T-helper 17 cell (primary cell): Measurements from ENCODE around the gene COQ4. TPM values are rescaled to one million over a fixed set of nuclear protein-coding genes. Genes with fewer than 3 reads are reported as not detected.
"Not testable (repeated sequence)": the region's sequence is repeated elsewhere in the genome, so short reads cannot be mapped to it uniquely, and the experiment has no call there.

Experiments
- ATAC-seq: fragments of 150-1000 bp; cut with Tn5 transposase; 2 replicates; pipeline ENCODE4 v1.10.0; 2021; ENCODE audit warnings: mild to moderate bottlenecking, moderate library complexity
- DNase-seq, 3 donors: peaks; one replicate each; pipeline versions ENCODE4 v3.0.0 to v3.0.0-alpha.2; 2020 to 2021
- H3K9me3 ChIP-seq: one replicate; pipeline ENCODE4 v1.7.0; 2013; ENCODE audit warnings: low read length, mild to moderate bottlenecking; ENCODE audit not compliant: control insufficient read depth, poor library complexity, severe bottlenecking
- H3K27ac Mint-ChIP-seq: one replicate; pipeline ENCODE4 v1.8.0; 2022; ENCODE audit warnings: mild to moderate bottlenecking, moderate library complexity, mixed read lengths
- H3K27me3 Mint-ChIP-seq: one replicate; pipeline ENCODE4 v1.8.0; 2022; ENCODE audit warnings: mixed read lengths
- H3K36me3 Mint-ChIP-seq: one replicate; pipeline ENCODE4 v1.8.0; 2022; ENCODE audit warnings: low read depth, mixed read lengths
- H3K4me1 Mint-ChIP-seq: one replicate; pipeline ENCODE4 v1.8.0; 2022; ENCODE audit warnings: mild to moderate bottlenecking, mixed read lengths
- H3K4me3 Mint-ChIP-seq: one replicate; pipeline ENCODE4 v1.8.0; 2022; ENCODE audit warnings: mild to moderate bottlenecking, moderate library complexity, mixed read lengths
- total RNA-seq, 4 donors: library from RNA in 2 of 4; stranded (reverse) in 2 of 4; gene quantifications; one replicate each; pipeline ENCODE4 v1.2.3 and lab custom pipeline; 2022 to 2026

COQ4 gene
- total RNA-seq, 2 donors from 2014 or later: 35.8 to 36.7 TPM

DNA sequence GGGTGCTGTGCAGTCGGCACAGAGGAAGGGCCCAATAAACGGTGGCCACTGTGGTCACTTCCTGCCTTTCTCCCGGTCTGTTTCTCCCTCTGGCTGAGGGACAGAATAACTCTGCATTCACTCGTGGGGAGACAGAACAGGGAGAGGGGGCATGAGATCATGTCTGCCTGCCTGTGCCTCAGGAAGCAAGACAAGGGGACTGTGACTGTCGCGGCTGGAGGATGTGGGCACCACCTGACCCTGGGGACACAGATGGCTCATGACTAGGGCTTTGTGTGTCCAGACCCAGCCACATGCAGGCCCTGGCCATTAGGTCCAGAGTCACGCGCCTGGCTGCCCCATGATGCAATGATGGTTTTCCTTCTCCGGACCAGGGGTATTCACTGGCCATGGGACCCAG, 6.2 kb upstream of the COQ4 start:
- no peak overlapping the region for H3K27ac Mint-ChIP-seq

DNA sequence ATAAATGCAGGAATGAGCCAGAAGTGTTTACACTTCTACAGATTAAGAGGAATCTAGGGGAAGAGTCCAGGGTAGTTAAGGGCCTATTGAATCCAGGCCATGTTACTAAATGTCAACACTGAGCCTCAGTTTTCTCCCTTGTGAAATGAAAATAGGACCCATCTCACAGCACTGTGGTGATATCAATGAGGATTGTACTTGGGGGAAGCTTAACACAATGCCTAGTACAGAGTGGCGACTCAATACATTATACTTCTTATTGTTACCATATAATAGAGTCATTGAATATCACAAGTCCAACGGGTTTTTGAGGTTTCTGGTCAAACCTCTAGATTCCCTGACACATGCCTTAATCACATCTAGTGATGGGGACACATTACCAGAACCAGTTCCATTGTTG, 5.0 kb upstream of the COQ4 start:
- ATAC-seq (no peak), DNase-seq (no peak)
- no peak overlapping the region for H3K4me3 Mint-ChIP-seq
- peaks cover 4% of the 10 kb centered on the region for H3K36me3 Mint-ChIP-seq
- no peaks in the 10 kb centered on the region for H3K27me3 Mint-ChIP-seq
- H3K27ac Mint-ChIP-seq: peak overlapping the region; percentile 27
- H3K4me1 Mint-ChIP-seq: peaks cover 9% of the 10 kb centered on the region
- no peaks in the 10 kb centered on the region for H3K9me3 ChIP-seq

More for the DNA sequence above, 6.2 kb upstream of the COQ4 start:
- ATAC-seq: no peak
- peaks cover 2% of the 10 kb centered on the region for H3K36me3 Mint-ChIP-seq
- no peaks in the 10 kb centered on the region for H3K9me3 ChIP-seq
- H3K4me3 Mint-ChIP-seq: no peak overlapping the region
- DNase-seq: no peak
- H3K4me1 Mint-ChIP-seq: no peaks in the 10 kb centered on the region
- no peaks in the 10 kb centered on the region for H3K27me3 Mint-ChIP-seq

DNA sequence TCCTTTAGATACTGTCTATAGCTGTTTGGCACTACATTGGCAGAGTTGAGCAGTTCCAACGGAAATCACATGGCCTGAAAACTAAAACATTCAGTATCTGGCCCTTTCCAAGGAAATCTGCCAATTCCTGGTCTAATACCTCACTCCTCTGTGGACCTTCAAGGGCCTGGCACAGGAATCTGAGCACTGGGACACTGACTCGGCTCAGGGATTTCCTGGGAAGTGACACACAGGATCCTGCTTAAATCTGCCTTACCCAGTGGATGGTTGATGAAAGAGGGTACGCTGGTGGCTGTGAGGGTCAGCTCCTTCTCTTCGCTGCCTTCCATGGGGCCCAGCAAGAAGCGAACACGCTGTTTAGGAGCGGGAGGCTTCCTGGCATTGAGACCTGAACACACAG, 1.3 kb upstream of the COQ4 start:
- H3K4me1 Mint-ChIP-seq: peaks cover 21% of the 10 kb centered on the region
- H3K4me3 Mint-ChIP-seq: peak overlapping the region; percentile 94
- H3K27me3 Mint-ChIP-seq: no peaks in the 10 kb centered on the region
- DNase-seq (no peak), ATAC-seq (no peak)
- peak overlapping the region; percentile 95 for H3K27ac Mint-ChIP-seq
- H3K9me3 ChIP-seq: no peaks in the 10 kb centered on the region
- peaks cover 4% of the 10 kb centered on the region for H3K36me3 Mint-ChIP-seq

DNA sequence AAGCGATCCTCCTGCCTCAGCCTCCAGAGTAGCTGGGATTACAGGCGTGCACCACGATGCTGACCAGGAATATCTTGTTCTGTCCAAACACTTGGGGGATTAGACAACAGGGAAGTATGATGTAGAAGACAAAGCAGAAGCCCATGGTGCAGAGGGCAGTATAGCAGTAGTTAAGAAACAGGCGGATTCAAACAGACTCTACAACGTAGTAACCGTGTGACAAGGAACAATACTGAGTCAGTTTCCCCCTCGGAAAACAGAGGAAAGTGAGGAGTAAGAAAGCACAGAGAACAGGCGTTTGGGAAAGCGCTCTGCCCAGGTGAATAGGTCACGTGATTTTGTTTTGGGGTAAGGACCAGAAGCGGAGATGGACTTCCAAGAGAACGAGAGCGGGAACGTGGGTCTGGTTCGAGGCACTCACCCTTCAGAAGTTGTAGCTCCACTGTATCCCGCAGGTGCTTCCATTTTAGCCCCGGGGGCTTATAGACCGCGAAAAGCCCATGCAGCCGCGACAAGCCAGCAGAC, 698 bp upstream of the COQ4 start:
- peaks cover 4% of the 10 kb centered on the region for H3K36me3 Mint-ChIP-seq
- no peak for ATAC-seq

DNA sequence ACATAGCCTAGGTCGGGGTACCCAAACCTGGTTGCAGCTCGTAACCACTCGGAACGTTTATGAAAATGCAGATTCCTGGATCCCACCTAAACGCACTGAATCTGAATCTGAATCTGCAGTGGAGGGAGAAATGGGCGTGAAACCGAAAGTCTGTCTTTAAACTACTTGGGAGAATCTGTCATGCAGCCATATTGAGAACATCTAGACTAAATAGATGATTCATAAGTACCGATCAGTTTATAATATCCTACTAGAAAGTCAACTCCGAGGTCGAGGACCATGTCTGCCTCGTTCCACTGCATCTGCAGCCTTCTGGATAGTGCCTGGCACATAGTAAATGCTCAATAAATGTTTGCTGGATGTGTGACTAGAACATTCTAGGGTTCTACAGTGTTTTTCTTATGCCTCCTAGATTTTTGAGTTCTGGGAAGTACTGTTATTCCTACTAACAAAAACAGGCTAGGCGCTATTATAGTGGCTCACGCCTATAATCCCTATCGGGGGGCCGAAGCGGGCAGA, 632 bp downstream of the COQ4 start:
- peaks cover 2% of the 10 kb centered on the region for H3K36me3 Mint-ChIP-seq
- peaks cover 26% of the 10 kb centered on the region for H3K4me1 Mint-ChIP-seq
- H3K4me3 Mint-ChIP-seq: peak overlapping the region; percentile 94
- no peaks in the 10 kb centered on the region for H3K9me3 ChIP-seq
- H3K27me3 Mint-ChIP-seq: no peaks in the 10 kb centered on the region
- peak overlapping the region; percentile 95 for H3K27ac Mint-ChIP-seq
- ATAC-seq (no peak), DNase-seq (no peak)

More for the DNA sequence above, 698 bp upstream of the COQ4 start:
- Mint-ChIP-seq H3K27me3 (no peaks in the 10 kb centered on the region), H3K4me1 (peaks cover 21% of the 10 kb centered on the region), H3K27ac (peak overlapping the region; percentile 95), H3K4me3 (peak overlapping the region; percentile 94)
- H3K9me3 ChIP-seq: no peaks in the 10 kb centered on the region
- DNase-seq: no peak

DNA sequence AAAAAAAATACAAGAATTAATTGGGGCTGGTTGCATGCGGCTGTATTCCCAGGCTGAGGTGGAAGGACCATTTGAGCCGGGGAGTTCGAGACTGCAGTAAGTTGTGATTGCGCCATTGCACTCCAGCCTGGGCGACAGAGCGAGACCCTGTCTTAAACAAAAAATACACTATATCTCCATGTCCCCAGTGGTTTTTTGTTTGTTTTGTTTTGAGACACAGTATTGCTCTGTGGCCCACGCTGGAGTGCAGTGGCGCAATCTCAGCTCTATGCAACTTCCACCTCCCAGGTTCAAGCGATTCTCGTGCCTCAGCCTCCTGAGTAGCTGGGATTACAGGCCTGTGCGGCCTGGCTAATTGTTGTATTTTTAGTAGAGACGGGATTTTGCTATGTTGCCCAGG, 1.2 kb downstream of the COQ4 start:
- peaks cover 2% of the 10 kb centered on the region for H3K36me3 Mint-ChIP-seq
- no peaks in the 10 kb centered on the region for H3K9me3 ChIP-seq
- no peaks in the 10 kb centered on the region for H3K27me3 Mint-ChIP-seq
- H3K4me1 Mint-ChIP-seq: peaks cover 26% of the 10 kb centered on the region
- H3K4me3 Mint-ChIP-seq: peak overlapping the region; percentile 94
- DNase-seq (no peak), ATAC-seq (no peak)
- H3K27ac Mint-ChIP-seq: peak overlapping the region; percentile 95

DNA sequence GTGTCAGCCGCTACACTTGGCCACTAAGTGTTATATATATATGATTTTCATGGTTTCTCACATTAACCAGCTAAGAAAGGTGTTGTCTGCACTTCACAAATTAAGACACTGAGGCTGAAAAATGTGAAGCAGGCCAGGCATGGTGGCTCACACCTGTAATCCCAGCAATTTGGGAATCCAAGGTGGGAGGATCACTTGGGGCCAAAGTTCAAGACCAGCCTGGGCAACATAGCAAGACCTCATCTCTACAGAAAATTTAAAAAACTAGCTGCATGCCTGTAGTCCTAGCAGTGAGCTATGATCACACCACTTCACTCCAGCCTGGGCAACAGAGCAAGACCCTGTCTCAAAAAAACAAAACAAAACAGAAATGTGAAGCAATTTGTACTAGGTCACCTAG, 1.8 kb downstream of the COQ4 start:
- H3K36me3 Mint-ChIP-seq: peaks cover 2% of the 10 kb centered on the region
- ATAC-seq: no peak
- peak overlapping the region; percentile 19 for H3K4me3 Mint-ChIP-seq
- H3K9me3 ChIP-seq: no peaks in the 10 kb centered on the region
- H3K27ac Mint-ChIP-seq: no peak overlapping the region
- H3K27me3 Mint-ChIP-seq: no peaks in the 10 kb centered on the region
- H3K4me1 Mint-ChIP-seq: peaks cover 26% of the 10 kb centered on the region
- DNase-seq: no peak

DNA sequence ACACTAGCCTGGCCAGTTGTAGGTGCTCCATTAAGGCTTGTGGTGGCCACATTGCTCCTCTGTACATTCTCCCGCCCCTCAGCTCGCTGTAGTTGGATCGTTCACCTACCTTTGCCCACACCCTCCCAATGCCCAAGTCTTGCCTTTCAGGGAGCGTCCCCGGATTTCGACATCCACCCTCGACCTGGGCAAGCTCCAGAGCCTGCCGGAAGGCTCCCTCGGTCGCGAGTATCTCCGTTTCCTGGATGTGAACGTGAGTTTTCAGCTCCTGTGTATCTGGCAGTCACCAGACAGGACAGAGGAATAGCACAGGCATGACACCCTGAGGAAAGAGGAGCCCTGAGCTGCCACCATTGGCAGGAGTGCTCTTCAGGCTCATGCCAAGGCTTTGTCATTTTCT, 3.0 kb downstream of the COQ4 start:
- no peak for ATAC-seq
- H3K4me1 Mint-ChIP-seq: peaks cover 26% of the 10 kb centered on the region
- no peaks in the 10 kb centered on the region for H3K9me3 ChIP-seq
- H3K27me3 Mint-ChIP-seq: no peaks in the 10 kb centered on the region
- no peak for DNase-seq
- H3K27ac Mint-ChIP-seq: peak overlapping the region; percentile 24
- H3K36me3 Mint-ChIP-seq: peaks cover 2% of the 10 kb centered on the region
- H3K4me3 Mint-ChIP-seq: no peak overlapping the region

DNA sequence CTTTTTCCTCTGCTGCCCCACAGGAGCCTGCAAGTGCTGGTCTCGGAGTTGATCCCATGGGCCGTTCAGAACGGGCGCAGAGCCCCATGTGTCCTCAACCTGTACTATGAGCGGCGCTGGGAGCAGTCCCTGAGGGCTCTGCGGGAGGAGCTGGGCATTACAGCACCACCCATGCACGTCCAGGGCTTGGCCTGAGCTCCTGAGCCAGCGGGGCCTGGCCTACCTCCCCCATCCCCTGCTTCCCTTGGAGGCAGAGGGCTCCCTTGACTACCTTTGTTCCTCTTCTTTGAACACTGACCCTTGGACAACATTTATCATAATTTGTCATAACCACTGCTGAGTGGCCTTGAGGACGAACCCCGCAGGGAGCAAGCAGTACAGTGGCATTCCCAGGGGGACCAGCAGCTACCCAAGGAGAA, 10.8 kb downstream of the COQ4 start:
- H3K4me1 Mint-ChIP-seq: no peaks in the 10 kb centered on the region
- DNase-seq (no peak), ATAC-seq (no peak)
- no peaks in the 10 kb centered on the region for H3K9me3 ChIP-seq
- no peaks in the 10 kb centered on the region for H3K36me3 Mint-ChIP-seq
- no peaks in the 10 kb centered on the region for H3K27me3 Mint-ChIP-seq
- H3K27ac Mint-ChIP-seq: no peak overlapping the region
- no peak overlapping the region for H3K4me3 Mint-ChIP-seq

DNA sequence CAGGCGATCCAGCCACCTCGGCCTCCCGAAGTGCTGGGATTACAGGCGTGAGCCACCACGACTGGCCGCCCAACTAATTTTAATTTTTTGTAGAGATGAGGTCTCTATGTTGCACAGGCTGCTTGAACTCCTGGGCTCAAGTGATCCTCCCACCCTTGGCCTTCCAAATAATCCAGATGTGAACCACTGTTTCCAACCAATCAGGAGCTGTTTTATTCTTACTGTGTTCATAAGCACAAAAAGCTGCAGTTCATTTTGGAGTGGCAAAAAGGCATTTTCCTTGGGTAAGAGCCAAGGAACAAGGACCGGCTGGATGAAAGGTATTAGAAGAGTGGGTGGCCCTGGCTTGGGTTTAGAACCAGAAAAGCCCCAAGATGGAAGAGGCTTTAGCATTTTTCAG, 12.5 kb downstream of the COQ4 start:
- H3K4me1 Mint-ChIP-seq: no peaks in the 10 kb centered on the region
- H3K4me3 Mint-ChIP-seq: no peak overlapping the region
- H3K36me3 Mint-ChIP-seq: no peaks in the 10 kb centered on the region
- ATAC-seq (no peak), DNase-seq (no peak)
- no peaks in the 10 kb centered on the region for H3K27me3 Mint-ChIP-seq
- H3K9me3 ChIP-seq: no peaks in the 10 kb centered on the region
- H3K27ac Mint-ChIP-seq: no peak overlapping the region

DNA sequence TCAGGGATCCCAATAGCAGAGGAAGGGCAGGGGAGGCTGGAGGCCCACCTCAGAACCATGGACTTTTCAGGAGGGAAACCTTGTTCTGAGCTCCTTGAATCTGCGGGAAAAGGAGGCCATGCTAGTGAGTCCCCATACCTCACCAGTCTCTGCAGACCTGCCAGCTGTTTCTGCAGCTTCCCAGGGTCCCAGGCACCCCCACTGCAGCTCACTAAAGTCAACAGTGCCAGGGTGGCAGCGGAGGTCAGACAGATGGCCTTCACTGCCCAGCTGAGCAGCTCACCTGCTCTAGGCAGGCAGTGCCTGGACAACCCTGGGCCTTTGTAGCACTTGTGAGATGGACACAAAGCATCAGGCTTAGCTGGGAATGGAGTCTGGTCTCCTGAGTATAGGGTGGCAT, 13.3 kb downstream of the COQ4 start:
- Mint-ChIP-seq H3K4me1 (no peaks in the 10 kb centered on the region), H3K27me3 (no peaks in the 10 kb centered on the region), H3K27ac (no peak overlapping the region), H3K36me3 (no peaks in the 10 kb centered on the region), H3K4me3 (no peak overlapping the region)
- DNase-seq (no peak), ATAC-seq (no peak)
- H3K9me3 ChIP-seq: no peaks in the 10 kb centered on the region

DNA sequence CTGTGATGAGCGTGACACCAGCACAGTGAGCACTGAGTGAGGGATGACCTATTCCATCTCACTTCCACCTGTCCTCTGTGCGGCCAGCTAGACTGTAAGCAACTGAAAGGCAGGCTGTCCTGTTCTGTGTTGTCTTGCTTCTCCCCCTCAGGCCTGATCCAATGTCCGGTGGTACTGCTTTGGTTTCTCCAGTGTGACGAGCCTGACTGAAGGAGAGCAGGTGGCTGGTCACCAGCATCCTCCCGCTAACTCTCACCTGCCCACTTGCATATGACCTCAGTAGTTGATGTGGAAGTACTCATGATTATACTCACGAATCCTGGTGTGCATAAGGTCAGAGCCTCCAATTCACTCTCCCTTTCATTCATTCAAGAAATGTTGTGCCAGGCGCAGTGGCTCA, 15.3 kb downstream of the COQ4 start:
- peaks cover 5% of the 10 kb centered on the region for H3K4me1 Mint-ChIP-seq
- H3K27me3 Mint-ChIP-seq: no peaks in the 10 kb centered on the region
- H3K4me3 Mint-ChIP-seq: no peak overlapping the region
- no peak overlapping the region for H3K27ac Mint-ChIP-seq
- no peaks in the 10 kb centered on the region for H3K36me3 Mint-ChIP-seq
- no peaks in the 10 kb centered on the region for H3K9me3 ChIP-seq
- DNase-seq (no peak), ATAC-seq (no peak)

DNA sequence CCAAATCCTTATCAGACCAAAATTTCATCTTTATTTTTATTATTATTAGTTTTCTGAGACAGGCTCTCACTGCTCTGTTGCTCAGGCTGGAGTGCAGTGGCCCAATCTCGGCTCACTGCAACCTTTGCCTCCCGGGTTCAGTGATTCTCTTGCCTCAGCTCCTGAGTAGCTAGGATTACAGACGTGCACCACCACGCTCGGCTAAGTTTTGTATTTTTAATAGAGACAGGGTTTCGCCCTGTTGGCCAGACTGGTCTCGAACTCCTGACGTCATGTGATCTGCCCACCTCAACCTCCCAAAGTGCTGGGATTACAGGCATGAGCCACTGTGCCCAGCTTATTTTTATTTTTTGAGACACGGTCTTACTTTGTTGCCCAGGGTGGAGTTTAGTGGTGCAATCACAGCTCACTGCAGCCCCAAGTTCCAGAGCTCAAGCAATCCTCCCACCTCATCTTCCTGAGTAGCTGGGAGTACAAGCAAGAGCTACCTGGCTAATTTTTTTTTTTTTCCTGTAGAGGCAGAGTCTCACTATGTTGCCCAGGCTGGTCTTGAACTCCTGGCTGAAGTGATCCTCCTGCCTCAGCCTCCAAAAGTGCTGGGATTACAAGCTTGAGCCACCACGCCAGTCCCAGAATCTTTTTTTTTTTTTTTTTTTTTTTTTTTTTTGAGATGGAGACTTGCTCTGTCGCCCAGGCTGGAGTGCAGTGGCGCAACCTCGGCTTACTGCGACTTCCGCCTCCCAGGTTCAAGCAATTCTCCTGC, 16.4 kb downstream of the COQ4 start:
- not testable (repeated sequence) for H3K4me1 Mint-ChIP-seq, ATAC-seq, H3K9me3 ChIP-seq, H3K27me3 Mint-ChIP-seq, DNase-seq, H3K36me3 Mint-ChIP-seq, H3K27ac Mint-ChIP-seq
- H3K4me3 Mint-ChIP-seq: peak overlapping the region; percentile 97
